Epithelial cell of prostate (primary cell): ENCODE results near the gene DAAM2.

Experiments
- DNase-seq: peaks from one replicate; pipeline ENCODE4 v3.0.0-alpha.2; 2011; ENCODE audit warnings: low read depth, low spot score
- H3K27ac ChIP-seq: fragments of 450-650 bp; 2 replicates; pipeline ENCODE4 v1.5.1; 2017; ENCODE audit warnings: mild to moderate bottlenecking

DAAM2 gene

DNA sequence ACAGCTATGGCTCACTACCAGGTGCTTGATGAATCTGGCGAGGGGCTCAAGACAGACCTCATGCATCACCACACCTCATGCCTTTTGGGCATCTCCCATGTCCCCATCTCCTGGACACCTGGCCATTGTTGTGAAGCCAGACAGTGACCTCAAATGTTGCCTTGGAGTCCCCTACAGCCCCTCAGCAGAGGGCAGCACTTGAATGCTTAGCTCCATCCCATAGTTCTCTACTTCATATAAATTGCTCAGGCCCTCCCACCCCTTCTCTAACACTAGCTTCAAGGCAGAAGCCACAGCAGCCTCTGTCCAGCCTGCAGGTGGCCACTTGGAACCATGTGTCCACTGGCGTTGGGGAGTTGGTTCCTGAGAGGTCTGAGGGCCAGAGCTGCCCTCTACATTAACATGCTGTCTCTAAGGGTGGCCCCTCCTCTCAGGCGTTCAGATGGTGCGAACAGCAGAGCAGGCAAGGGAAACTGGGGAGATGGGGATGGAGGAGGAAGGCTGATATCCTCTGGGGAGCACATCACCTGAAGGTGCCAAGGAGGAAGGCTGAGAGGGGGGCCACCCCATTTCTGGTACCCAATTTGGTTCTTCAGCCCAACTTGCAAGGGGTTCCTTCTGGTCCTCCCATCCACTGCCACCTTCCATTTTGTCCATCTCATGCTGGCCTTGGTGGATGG lies 110.8 kb downstream of the DAAM2 start:
- H3K27ac ChIP-seq = no peak overlapping the region
- no peak for DNase-seq

DNA sequence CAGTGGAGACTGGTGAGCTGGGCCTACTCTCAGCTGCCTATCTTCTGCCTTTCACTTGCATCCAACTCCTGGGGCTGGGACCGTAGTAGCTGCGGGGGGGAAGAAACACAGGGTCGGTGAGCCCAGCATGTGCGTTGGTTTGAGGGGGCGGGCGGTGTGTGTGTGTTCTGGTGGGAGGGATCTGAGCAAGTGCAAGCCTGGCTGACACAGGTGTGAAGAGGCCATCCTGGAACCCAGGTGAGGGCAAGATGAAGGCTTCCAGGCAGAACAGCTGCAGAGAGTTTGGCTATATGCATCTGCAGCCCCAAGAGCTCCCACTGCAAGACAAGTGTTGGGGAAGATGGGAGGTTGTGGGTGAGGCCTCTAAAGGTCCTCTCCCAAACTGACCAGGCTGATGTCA lies 111.5 kb downstream of the DAAM2 start:
- no peak for DNase-seq
- H3K27ac ChIP-seq = no peak overlapping the region

DNA sequence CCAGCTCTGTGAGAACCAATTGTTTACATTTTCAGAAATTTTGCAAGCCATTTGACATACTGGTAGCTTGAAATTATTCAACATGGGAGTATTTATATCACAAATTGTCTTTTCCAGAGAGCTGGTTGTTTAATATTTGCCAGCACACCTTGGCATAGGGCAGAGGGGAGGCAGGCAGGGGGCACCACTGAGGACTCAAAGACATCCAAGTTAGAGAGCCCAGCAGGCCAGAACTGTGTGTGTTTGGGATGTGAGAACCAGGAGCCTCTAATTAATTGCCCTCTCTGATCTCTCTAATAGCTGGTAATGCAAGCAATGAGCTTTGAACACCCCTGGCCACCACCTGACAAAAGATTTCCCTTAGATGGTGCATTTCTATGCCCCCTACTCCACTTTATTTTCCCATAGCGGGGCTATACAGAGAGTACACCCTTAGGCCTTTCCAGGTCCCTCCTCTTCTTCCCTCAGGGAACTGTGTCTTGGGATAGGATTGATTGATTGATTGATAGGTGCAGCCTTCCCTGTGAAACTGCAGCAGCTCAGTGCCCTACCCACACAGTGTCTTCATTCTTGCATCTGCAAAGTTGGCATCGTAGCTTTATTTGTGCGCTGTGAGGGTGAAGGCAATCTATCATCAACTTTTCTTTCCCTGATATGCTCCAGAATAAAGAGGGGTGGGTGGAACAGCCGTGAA lies 112.9 kb downstream of the DAAM2 start:
- no peak overlapping the region for H3K27ac ChIP-seq
- DNase-seq = no peak

DNA sequence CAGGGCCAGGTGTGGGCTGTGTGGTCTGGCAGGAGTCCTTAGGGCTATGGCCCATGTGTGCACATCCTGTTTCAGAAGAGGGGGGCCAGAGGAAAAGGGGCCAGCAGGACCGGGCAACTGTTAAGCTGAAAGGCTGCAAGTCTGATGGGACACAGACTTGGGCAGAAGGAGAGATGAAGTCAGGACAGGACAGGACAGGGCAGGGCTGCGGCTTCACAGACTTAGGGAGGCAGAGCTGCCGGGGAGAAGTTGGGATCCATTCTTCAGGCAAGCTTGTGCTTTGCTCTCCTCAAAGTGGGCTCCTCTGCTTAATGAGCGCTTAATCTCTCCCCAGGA lies 113.4 kb downstream of the DAAM2 start:
- H3K27ac ChIP-seq = no peak overlapping the region
- DNase-seq = no peak

DNA sequence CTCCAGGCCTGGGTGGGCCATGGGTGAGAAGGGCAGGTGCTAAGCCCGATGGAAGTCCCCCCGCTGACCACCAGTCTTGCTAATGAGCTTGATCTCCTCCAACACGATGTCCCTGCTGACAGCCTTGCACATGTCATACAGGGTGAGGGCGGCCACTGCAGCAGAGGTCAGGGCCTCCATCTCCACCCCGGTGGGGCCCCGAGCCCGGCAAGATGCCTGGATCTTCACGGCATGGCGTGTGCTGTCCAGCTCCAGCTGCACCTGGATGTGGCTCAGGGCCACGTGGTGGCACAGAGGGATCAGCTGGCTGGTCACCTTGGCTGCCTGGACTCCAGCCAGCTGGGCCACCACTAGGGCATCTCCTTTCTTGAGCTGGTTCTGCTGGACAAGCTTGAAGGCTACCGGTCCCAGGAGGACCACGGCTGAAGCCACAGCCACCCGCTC lies 114.2 kb downstream of the DAAM2 start:
- no peak overlapping the region for H3K27ac ChIP-seq
- DNase-seq = no peak

DNA sequence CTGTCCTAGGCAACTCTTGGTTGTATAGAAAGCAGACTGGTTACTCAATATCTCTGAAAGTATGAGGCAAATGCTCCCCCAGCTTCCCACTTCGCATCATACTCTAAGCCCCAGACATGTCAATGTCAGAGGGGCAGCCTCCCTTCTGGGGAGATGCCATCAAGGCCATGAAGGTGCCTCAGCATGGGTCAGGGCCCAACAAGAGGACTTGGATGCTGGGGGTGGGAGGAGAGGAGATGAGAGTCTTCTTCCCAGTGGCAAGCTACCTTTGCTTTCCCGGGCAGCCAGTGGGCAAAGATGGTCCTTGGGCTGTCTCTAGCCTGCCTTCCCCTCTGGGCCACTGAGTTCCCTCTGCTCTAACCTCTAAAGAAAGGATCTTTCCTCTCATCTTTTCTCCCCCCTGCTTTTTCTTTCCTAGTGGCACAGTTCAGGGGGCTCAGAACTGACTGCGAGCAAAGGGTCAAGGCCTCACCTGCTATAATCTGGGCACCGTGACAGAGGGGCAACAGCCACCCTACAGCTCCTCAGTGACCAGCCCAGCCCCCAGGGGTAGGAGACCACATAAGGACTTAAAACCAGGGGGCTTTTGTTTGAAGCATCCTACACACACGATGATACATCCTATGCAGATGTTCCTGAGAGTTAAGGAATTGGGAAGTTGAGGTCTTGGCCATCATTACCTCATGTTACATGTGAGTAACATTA lies 115.8 kb downstream of the DAAM2 start:
- no peak for DNase-seq
- H3K27ac ChIP-seq = no peak overlapping the region

DNA sequence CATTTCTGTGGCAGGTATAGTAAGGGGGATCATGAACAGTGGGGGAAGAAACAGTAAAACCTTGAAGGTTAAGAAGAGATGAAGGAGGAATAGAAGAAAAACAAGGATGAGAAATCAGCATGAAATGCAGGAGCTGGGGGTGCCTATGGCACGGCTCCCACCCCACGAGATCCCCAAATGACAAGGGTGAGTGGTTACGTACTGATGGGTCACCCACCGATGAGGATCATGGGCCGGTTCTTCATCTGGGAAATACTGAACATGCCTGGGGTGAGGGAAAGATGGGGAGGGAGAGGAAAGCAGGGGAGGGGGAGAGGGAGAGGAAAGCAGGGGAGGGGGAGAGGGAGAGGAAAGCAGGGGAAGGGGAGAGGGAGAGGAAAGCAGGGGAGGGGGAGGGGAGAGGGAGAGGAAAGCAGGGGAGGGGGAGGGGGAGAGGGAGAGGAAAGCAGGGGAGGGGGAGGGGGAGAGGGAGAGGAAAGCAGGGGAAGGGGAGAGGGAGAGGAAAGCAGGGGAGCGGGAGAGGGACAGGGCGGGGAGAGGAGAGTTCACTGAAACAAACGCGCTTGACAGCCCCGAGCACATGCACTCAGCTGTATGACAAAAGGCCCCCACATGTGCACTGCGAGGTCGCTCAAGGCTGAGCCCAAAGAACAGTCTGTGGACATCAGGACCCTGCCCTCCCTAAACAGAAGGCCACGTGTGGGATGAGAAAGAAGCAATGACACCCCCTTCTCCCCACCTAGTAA lies 116.8 kb downstream of the DAAM2 start:
- no peak overlapping the region for H3K27ac ChIP-seq
- DNase-seq = no peak

DNA sequence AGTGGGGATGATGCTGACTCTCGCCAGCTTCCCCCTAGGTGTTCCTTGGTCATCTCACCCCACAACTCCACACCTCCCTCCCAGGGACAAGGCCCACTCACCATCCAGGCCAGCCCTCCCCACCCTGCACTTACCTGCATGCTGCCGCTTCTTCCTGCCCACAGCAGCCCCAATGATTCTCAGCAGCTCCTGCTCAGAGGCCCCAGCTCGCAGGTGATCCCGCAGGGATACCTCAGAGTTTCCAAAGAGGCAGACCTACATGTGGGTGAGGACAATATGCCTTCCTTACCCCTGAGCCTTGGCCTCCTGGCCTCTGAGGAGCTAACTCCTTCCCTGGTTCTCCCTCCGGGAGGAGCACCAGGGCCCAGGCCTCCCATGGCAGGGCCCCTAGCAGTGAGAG lies 117.5 kb downstream of the DAAM2 start:
- no peak for DNase-seq
- H3K27ac ChIP-seq = no peak overlapping the region

DNA sequence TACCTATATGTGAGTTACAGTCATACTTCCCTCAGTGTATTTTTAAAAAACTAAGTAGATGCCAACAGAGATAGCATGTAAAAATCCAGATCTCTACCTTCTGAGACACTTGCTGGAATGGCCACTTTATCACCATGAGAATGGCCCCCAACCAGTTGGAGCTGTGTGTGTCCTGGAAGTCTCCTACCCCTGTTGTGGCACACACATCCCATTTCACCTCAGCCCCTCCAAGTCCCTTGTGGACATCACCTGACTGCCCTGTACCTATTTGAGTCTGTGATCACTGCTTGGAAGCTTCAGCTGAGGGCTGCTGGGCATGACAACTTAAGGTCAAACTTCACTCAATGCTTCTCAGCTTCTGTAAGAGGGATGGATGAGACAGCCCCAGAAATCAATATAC lies 118.0 kb downstream of the DAAM2 start:
- H3K27ac ChIP-seq = no peak overlapping the region
- no peak for DNase-seq

DNA sequence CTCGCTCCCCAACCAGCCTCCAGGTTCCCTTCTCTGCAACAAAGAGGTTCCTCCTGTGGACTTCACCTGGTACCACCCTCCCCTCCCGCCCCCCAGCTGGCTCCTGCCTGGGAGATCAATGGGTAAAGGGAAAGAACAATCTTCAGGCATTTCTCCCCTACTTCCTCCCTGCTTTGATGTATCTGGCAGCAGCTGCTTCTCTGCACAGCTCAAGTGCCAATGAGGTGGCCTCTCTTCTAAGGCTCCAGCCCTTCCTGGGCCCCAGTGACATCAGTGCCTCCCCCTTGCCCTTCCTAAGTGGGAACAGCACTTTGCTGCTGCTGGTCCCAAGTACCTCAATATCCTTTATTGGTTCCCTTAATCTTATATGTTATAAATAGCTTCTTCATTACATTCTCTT lies 118.6 kb downstream of the DAAM2 start:
- DNase-seq = no peak
- no peak overlapping the region for H3K27ac ChIP-seq

DNA sequence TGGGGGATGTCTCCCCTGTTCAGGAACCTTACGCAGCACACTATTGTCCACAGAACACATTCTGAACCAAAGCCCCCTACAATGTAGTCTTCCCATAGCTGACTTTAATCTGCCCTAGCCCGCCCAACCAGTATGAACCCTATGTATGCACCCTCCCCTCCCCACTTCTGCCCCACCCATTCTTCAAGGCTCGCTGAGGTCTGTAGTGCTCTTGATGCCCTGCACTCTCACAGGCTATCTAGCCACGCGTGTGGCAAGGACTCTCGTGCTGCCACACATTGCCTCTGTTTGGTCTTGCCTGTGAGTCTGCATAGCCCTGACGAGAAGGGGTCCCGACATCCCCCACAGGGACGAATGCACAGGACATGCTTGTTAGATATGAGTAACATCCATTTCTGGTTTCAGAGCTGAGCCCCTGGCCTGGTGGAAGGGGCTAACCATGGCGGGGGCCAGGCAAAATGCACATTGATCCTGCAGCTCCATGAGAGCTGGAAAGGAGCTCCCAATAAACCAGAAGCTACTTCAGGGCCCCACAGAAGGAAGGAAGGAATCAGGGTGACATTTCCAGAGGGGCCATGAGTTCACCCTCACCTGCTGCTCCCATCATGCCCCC lies 119.4 kb downstream of the DAAM2 start:
- no peak for DNase-seq
- H3K27ac ChIP-seq = no peak overlapping the region

DNA sequence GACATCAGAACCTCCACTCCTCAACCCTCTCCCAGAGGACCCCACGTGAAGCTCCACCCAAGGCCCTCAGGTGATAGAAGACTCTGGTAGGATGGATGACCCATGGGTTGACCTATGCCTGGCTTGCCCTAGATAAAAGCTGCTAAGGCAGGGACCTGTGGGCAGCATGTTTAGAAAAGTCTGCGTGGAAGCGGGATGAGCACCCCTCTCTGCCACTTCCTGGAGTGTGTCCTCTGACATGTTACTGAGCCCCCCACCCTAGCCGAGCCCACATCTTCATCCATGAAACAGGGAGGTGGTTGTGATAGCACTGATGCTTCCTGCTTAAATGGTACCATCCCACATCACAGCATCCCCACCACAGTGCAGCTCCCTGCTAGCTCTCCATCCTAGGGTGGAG lies 120.3 kb downstream of the DAAM2 start:
- DNase-seq = no peak
- H3K27ac ChIP-seq = no peak overlapping the region

DNA sequence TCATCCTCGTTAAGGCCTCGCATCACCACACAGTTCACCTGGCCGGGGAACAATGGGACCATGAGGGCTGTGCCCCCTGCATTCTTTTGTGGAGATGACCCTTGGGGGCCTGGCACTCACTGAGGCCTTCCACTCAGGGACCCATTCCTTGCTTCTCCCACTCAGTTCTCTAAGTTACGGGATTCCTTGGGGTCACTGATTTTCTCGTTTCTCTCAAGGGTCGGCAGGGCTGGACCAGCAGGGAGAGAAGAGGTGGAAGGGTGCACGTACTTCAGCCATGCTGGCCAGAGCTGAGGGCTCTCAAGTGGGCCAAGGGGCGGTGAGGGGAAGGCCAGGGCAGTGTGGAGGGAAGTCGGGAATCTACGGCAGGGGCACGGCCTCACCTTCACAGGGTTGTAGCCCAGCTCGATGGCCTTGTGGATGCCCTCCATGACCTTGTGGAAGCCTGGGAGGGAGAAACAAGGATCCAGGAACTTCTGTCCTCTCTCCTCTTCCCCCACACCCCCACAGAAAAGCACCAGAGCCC lies 121.3 kb downstream of the DAAM2 start:
- no peak overlapping the region for H3K27ac ChIP-seq
- no peak for DNase-seq

DNA sequence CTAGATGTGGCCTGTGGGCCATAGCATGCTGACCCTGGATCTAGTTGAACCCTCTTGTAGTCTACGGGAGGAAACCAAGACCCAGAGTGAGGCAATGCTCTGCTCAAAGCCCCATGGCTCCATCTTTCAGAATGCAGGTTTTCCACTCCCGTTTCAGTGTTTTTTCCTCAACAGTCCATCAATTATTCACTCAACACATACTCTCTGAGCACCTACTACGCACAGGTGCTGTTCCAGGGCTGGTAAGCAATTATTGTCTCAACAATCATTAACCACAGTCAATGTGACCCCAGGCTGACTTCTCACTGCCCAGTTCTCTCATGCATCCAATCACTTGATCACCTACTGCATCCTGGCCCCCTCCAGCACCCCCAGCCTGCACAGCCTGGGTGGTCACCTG lies 122.1 kb downstream of the DAAM2 start:
- DNase-seq = no peak
- H3K27ac ChIP-seq = no peak overlapping the region

DNA sequence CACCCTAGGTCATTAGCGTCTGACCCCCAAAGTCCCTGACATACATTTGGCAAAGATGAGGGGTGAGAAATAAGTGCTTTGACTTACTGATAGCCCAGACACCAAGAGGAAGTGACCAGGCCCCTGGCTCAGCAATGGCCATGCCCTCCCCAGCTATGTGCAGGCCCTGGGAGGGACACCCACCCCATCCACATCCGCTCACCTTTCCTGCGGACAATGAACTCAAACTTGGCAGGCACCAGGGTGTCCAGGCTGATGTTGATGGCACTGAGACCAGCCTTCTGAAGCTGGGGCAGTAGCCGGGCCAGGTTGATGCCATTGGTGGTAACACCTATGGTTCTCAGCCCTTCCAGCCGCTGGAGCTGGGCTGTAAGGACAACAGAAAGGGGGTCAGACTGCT lies 123.7 kb downstream of the DAAM2 start:
- H3K27ac ChIP-seq = no peak overlapping the region
- no peak for DNase-seq

DNA sequence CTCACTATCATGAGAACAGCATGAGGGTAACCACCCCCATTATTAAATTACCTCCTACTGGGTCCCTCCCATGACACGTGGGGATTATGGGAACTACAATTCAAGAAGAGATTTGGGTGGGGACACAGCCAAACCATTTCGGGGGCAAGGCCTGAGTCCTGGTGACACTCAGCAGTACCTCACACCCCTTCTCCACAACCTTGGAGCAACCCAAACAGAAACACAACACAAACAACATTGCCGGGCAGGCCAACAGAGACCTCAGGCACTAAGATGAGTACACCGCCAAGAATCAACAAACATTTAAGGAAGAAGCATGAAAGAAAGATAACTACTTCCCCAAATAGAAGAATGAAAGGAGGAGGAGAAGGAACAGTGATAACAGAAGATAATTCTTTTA lies 125.2 kb downstream of the DAAM2 start:
- no peak for DNase-seq
- no peak overlapping the region for H3K27ac ChIP-seq

DNA sequence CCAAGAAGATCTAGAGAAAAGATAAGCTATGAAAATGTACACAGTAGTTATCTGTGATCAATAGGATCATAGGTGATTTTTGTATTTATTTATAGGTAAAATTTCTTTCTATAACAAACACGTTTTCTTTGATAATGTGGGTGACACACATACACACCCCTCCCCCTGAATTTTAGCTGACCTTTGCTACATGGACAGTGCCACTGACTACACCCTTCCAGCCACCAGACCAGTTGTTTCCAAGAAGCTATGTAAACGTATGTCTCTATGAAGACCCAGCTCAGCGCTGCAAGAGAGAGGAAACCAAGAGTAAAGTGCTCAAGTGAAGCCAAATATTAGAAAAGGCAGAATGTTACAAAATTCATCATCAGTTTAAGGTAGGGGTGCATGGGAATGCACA lies 125.8 kb downstream of the DAAM2 start:
- DNase-seq = no peak
- H3K27ac ChIP-seq = no peak overlapping the region

DNA sequence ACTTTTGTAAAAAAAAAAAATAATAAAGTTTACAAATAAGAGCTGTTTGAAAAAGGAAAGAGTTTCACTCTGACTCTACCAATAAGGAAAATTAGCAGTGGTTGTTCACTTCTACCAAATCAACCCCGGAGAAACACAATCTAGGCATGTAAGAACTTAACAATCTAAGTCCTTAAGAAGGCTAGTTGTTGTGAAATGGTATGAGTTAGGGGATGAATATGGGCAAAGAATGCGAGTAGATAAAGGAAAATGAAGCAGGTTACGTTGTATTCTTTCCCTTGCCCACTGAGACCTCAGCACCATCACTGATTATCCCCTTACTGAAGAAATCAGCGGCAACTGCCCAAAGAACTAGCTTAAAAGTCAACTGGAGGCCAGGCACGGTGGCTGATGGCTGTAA lies 126.7 kb downstream of the DAAM2 start:
- no peak for DNase-seq
- no peak overlapping the region for H3K27ac ChIP-seq

DNA sequence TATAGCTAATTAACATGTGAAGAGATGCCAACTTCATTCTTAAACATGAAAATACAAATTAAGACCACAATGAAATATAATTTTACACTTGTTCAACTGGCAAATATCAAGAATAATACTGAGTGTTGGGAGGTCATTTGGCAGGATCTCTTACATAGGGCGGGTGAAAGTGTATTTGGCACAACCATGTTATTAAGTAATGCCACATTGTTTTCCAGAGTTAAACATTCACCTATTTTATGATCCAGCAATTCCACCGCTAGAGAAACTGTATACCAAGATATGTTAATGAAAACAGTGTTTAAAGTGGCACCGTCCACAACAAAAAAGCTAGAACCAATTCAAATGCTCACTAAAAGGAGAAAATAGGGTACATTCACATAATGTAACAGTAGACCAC lies 128.0 kb downstream of the DAAM2 start:
- DNase-seq = no peak
- H3K27ac ChIP-seq = no peak overlapping the region

DNA sequence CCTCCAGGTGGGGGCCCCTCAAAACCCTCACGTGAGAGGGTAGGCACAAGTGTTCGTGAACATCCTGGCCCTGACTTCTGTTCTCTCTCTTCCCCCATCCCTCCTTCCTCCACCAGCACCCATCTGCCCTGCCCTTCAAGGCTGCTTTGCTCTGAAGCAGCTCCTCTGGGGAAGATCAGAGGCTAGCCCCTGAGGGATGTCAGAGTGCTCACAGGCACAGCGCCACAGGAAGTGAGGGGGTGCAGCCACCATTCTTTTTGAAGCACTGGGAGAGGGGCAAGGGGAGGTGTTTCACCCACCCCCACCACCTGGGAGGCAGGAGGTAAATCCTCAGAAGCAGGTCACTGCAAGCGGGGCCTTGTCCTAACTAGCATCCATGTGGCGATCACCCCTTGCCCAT lies 130.6 kb downstream of the DAAM2 start:
- no peak for DNase-seq
- H3K27ac ChIP-seq = no peak overlapping the region
